ENCODE data around the gene ARHGAP26.

ARHGAP26 gene

GRCh38 chr5:142878111-142878510 lies 107.9 kb downstream of the ARHGAP26 start:
- no peak for DNase-seq (ENCODE audit: low spot score)

GRCh38 chr5:142878638-142879037 lies 108.5 kb downstream of the ARHGAP26 start:
- no peak for DNase-seq (ENCODE audit: low spot score)

- DNase-seq (ENCODE audit: low spot score) = no peak
Observed at GRCh38 chr5:142881076-142881783, 111.1 kb downstream of the ARHGAP26 start.

GRCh38 chr5:142881784-142882126 lies 111.6 kb downstream of the ARHGAP26 start:
- no peak for DNase-seq (ENCODE audit: low spot score)

- no peak for DNase-seq (ENCODE audit: low spot score)
Observed at GRCh38 chr5:142883025-142883424, 112.8 kb downstream of the ARHGAP26 start.

- no peak for DNase-seq (ENCODE audit: low spot score)
Observed at GRCh38 chr5:142883438-142883837, 113.3 kb downstream of the ARHGAP26 start.

GRCh38 chr5:142884029-142884428 lies 113.9 kb downstream of the ARHGAP26 start:
- DNase-seq (ENCODE audit: low spot score) = no peak

GRCh38 chr5:142886211-142886610 lies 116.0 kb downstream of the ARHGAP26 start:
- DNase-seq (ENCODE audit: low spot score) = no peak

- no peak for DNase-seq (ENCODE audit: low spot score)
Observed at GRCh38 chr5:142886956-142887355, 116.8 kb downstream of the ARHGAP26 start.

- DNase-seq (ENCODE audit: low spot score) = peak; percentile 74
Observed at GRCh38 chr5:142888469-142889085, 118.4 kb downstream of the ARHGAP26 start.

- no peak for DNase-seq (ENCODE audit: low spot score)
Observed at GRCh38 chr5:142892021-142892420, 121.8 kb downstream of the ARHGAP26 start.

GRCh38 chr5:142894315-142894714 lies 124.1 kb downstream of the ARHGAP26 start:
- no peak for DNase-seq (ENCODE audit: low spot score)

- DNase-seq (ENCODE audit: low spot score) = no peak
Observed at GRCh38 chr5:142894749-142895148, 124.6 kb downstream of the ARHGAP26 start.

GRCh38 chr5:142896325-142897007 lies 126.3 kb downstream of the ARHGAP26 start:
- no peak for DNase-seq (ENCODE audit: low spot score)

- no peak for DNase-seq (ENCODE audit: low spot score)
Observed at GRCh38 chr5:142897328-142897727, 127.2 kb downstream of the ARHGAP26 start.

GRCh38 chr5:142900927-142901326 lies 130.8 kb downstream of the ARHGAP26 start:
- no peak for DNase-seq (ENCODE audit: low spot score)

GRCh38 chr5:142901476-142902185 lies 131.5 kb downstream of the ARHGAP26 start:
- no peak for DNase-seq (ENCODE audit: low spot score)

GRCh38 chr5:142902186-142902965 lies 132.2 kb downstream of the ARHGAP26 start:
- no peak for DNase-seq (ENCODE audit: low spot score)

- peak; percentile 29 for DNase-seq (ENCODE audit: low spot score)
Observed at GRCh38 chr5:142904416-142904815, 134.2 kb downstream of the ARHGAP26 start.

- no peak for DNase-seq (ENCODE audit: low spot score)
Observed at GRCh38 chr5:142905348-142905747, 135.2 kb downstream of the ARHGAP26 start.

GRCh38 chr5:142906863-142907671 lies 136.9 kb downstream of the ARHGAP26 start:
- no peak for DNase-seq (ENCODE audit: low spot score)

Measured in LoVo (cell line).